ENCODE data around the gene PRTG. TPM values are rescaled to one million over a fixed set of nuclear protein-coding genes. Genes with fewer than 3 reads are reported as not detected.

Gene PRTG
- total and polyA plus RNA-seq, 2 of the 13 experiments (the other 11 are each of a cell fraction or from before 2014, with no cell fraction given): 13.2 to 22.3 TPM

- no peaks in the 10 kb centered on the region; a peak in 1 of 5 replicates for H3K27me3 ChIP-seq (ENCODE audit: control insufficient read depth in 1 of 2, insufficient read depth in 2 of 2, low read length in 2 of 2)
- peaks cover 10% of the 10 kb centered on the region for H3K4me1 ChIP-seq (ENCODE audit: insufficient read depth, low read length)
- in situ Hi-C loops (cut with HindIII; ENCODE audit: extremely low pct_ligation_motif_present, low pct_unique_long_range_greater_than_20kb): no loop called here
- no peaks in the 10 kb centered on the region for H4K20me1 ChIP-seq (ENCODE audit: insufficient read depth, low read length)
- no peak overlapping the region for H3K4me2 ChIP-seq (ENCODE audit: low read depth, low read length)
- POLR2A ChIA-PET: no interaction called here
- no peaks in the 10 kb centered on the region for H3K9me3 ChIP-seq (ENCODE audit: low read length)
- H3K27ac ChIP-seq (ENCODE audit: extremely low read length, insufficient read depth, low read length): no peak overlapping the region
- 4% methylated on average over 2 of the region's 3 CpGs for WGBS (ENCODE audit: low lambda C conversion rate)
- FAIRE-seq (no peak), ATAC-seq (peak; percentile 44; the same call in 2 of the 3 replicates), DNase-seq (ENCODE audit: low spot score) (peak; percentile 18)
- no peak overlapping the region for H2AFZ ChIP-seq (ENCODE audit: low read length)
- intact Hi-C loops (cut with micrococcal nuclease; ENCODE audit: unreplicated experiment): no loop called here
- CTCF ChIA-PET (ENCODE audit: low intra/inter-chr PET ratio, low total read pairs): no interaction called here
- no peak overlapping the region for H3K4me3 ChIP-seq (replicated peaks in 1 of 3; ENCODE audit: insufficient read depth in 1 of 3, low read depth in 2 of 3, low read length in 3 of 3)
- no TSS peak for BruUV-seq (replicated peaks)
- H3K36me3 ChIP-seq (replicated peaks in 1 of 2; ENCODE audit: control insufficient read depth in 1 of 2, insufficient read depth in 2 of 2, low read length in 2 of 2): no peaks in the 10 kb centered on the region
- no peaks in the 10 kb centered on the region for H3K79me2 ChIP-seq (ENCODE audit: insufficient read depth, low read length)
- no peak overlapping the region for H3K9ac ChIP-seq (ENCODE audit: insufficient read depth, low read depth, low read length)
- no peak for TF ChIP-seq SNAPC4 (CRISPR knock-in tag; IDR thresholded peaks at IDR 0.05)
- TF ChIP-seq ZNF556 (CRISPR knock-in tag; IDR thresholded peaks at IDR 0.05; ENCODE audit: borderline replicate concordance): no peak
- no peak for TF ChIP-seq ZSCAN25 (CRISPR knock-in tag; IDR thresholded peaks at IDR 0.05)
- TF ChIP-seq NFE2 (CRISPR knock-in tag; IDR thresholded peaks at IDR 0.05): no peak
- no peak for TF ChIP-seq RFX1 (IDR thresholded peaks at IDR 0.05)
- TF ChIP-seq MYC (CRISPR knock-in tag; IDR thresholded peaks at IDR 0.05; ENCODE audit: borderline replicate concordance): no peak
- TF ChIP-seq ZBTB40 (IDR thresholded peaks at IDR 0.05): no peak
- TF ChIP-seq ZBTB40 (CRISPR knock-in tag; IDR thresholded peaks at IDR 0.05): no peak
- TF ChIP-seq TOE1 (CRISPR knock-in tag; IDR thresholded peaks at IDR 0.05): no peak
- TF ChIP-seq CREB1 (IDR thresholded peaks at IDR 0.05): no peak
- no peak for TF ChIP-seq CREB1 (CRISPR knock-in tag; IDR thresholded peaks at IDR 0.05)
- TF ChIP-seq DNMT1 (CRISPR knock-in tag; IDR thresholded peaks at IDR 0.05): no peak
These were observed 43.4 kb upstream of the PRTG start for GRCh38 chr15:55786341-55786740.

Data from HepG2 (cell line).